ENCODE results near the gene DNAJB2.

DNAJB2 gene

DNA sequence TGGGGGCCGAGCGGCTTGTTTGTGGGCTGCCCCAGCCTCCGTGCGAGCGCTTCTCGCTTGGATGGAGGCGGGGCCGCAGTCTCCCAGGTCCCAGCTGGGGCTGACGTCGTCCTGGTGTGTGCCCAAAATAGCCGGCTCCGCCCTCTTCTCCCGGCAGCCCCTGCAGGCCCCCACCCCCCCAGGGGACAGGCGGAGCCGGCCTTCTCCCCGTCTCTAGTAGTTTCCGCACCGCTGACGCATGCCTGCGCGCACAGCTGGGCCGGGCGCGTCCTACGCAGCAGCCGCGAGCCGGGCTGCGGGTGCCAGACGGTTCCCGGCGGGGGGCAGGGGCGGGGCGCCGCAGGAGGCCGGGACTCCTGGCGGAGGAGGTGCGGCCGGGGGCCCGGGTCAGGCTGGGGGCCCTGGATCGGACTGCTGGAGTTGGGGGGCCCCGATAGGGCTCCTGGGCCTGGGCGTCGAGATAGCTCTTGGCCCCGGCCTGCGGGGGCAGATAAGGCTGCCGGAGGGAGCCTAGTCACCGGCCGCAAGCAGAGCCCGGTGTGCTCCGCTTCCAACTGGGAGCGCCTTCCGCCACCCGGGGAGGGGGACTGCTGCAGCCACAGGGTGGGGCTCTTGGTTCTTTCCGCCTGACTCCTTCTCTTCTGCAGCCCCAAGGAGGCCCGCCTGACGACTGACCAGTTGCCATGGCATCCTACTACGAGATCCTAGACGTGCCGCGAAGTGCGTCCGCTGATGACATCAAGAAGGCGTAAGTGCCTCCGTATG, at the start of gene DNAJB2:
TSS of gene DNAJB2 (plus strand) at position 216 of the 765 bp plus-strand sequence. CDS start at position 684, 468 bp downstream.
- no peaks in the 10 kb centered on the region for H3K27me3 ChIP-seq (replicated peaks)
- peak; percentile 99 for DNase-seq
- H3K4me3 ChIP-seq (ENCODE audit: low read depth, low read length) = peak within 1 kb of the TSS; percentile 62
- TF ChIP-seq, protein P1, sequence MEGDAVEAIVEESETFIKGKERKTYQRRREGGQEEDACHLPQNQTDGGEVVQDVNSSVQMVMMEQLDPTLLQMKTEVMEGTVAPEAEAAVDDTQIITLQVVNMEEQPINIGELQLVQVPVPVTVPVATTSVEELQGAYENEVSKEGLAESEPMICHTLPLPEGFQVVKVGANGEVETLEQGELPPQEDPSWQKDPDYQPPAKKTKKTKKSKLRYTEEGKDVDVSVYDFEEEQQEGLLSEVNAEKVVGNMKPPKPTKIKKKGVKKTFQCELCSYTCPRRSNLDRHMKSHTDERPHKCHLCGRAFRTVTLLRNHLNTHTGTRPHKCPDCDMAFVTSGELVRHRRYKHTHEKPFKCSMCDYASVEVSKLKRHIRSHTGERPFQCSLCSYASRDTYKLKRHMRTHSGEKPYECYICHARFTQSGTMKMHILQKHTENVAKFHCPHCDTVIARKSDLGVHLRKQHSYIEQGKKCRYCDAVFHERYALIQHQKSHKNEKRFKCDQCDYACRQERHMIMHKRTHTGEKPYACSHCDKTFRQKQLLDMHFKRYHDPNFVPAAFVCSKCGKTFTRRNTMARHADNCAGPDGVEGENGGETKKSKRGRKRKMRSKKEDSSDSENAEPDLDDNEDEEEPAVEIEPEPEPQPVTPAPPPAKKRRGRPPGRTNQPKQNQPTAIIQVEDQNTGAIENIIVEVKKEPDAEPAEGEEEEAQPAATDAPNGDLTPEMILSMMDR (IDR thresholded peaks at IDR 0.05; ENCODE audit: low read depth, low read length, missing control alignments) = peak; percentile 43
- peaks cover 2% of the 10 kb centered on the region for H3K36me3 ChIP-seq (replicated peaks)
- H3K27ac ChIP-seq = peak within 1 kb of the TSS; percentile 98
- in situ Hi-C loops (cut with HindIII; ENCODE audit: low pct_ligation_motif_present, low sequenced_read_pairs) = no loop called here

GRCh38 chr2:219230059-219230540, 49.1 kb upstream of the DNAJB2 start:
- TF ChIP-seq, protein P1 (IDR thresholded peaks at IDR 0.05; ENCODE audit: low read depth, low read length, missing control alignments) = no peak
- in situ Hi-C loops (cut with HindIII; ENCODE audit: low pct_ligation_motif_present, low sequenced_read_pairs) = no loop called here
- H3K4me3 ChIP-seq (ENCODE audit: low read depth, low read length) = peak overlapping the region; percentile 87
- peaks cover 39% of the 10 kb centered on the region for H3K36me3 ChIP-seq (replicated peaks)
- peak; percentile 44 for DNase-seq
- no peaks in the 10 kb centered on the region for H3K27me3 ChIP-seq (replicated peaks)
- H3K27ac ChIP-seq = peak overlapping the region; percentile 93

GRCh38 chr2:219234331-219234730, 44.8 kb upstream of the DNAJB2 start:
- H3K27me3 ChIP-seq (replicated peaks) = no peaks in the 10 kb centered on the region
- in situ Hi-C loops (cut with HindIII; ENCODE audit: low pct_ligation_motif_present, low sequenced_read_pairs) = no loop called here
- H3K27ac ChIP-seq = no peak overlapping the region
- H3K4me3 ChIP-seq (ENCODE audit: low read depth, low read length) = no peak overlapping the region
- no peak for DNase-seq
- H3K36me3 ChIP-seq (replicated peaks) = peaks cover 59% of the 10 kb centered on the region
- TF ChIP-seq, protein P1 (IDR thresholded peaks at IDR 0.05; ENCODE audit: low read depth, low read length, missing control alignments) = no peak

GRCh38 chr2:219243291-219243761, 35.8 kb upstream of the DNAJB2 start:
- Histone ChIP-seq H3K27me3 (replicated peaks) (no peaks in the 10 kb centered on the region), H3K27ac (no peak overlapping the region), H3K36me3 (replicated peaks) (peaks cover 4% of the 10 kb centered on the region), H3K4me3 (ENCODE audit: low read depth, low read length) (peak overlapping the region; percentile 27)
- no peak for DNase-seq
- in situ Hi-C loops (cut with HindIII; ENCODE audit: low pct_ligation_motif_present, low sequenced_read_pairs) = no loop called here
- TF ChIP-seq, protein P1 (IDR thresholded peaks at IDR 0.05; ENCODE audit: low read depth, low read length, missing control alignments) = no peak

GRCh38 chr2:219244789-219245147, 34.4 kb upstream of the DNAJB2 start:
- H3K36me3 ChIP-seq (replicated peaks) = peaks cover 5% of the 10 kb centered on the region
- in situ Hi-C loops (cut with HindIII; ENCODE audit: low pct_ligation_motif_present, low sequenced_read_pairs) = no loop called here
- peak overlapping the region; percentile 88 for H3K27ac ChIP-seq
- DNase-seq = no peak
- TF ChIP-seq, protein P1 (IDR thresholded peaks at IDR 0.05; ENCODE audit: low read depth, low read length, missing control alignments) = no peak
- peak overlapping the region; percentile 98 for H3K4me3 ChIP-seq (ENCODE audit: low read depth, low read length)
- no peaks in the 10 kb centered on the region for H3K27me3 ChIP-seq (replicated peaks)
